Fibroblast of pulmonary artery (primary cell): ENCODE results near the gene TOP1.

Source experiments
- DNase-seq: peaks from one replicate; pipeline ENCODE4 v3.0.0-alpha.2; 2010; ENCODE audit warnings: low read depth
- H3K4me3 ChIP-seq: replicated peaks from 2 replicates; pipeline ENCODE4 v1.5.1; 2011; ENCODE audit warnings: low read depth, mild to moderate bottlenecking, control low read depth, low read length, moderate library complexity
- TF ChIP-seq, protein P1 (sequence below): IDR thresholded peaks from 2 replicates; pipeline ENCODE4 v1.5.1; 2011; ENCODE audit warnings: mild to moderate bottlenecking, control low read depth, low read length, inconsistent platforms; ENCODE audit errors: missing control alignments

TOP1 gene

DNA sequence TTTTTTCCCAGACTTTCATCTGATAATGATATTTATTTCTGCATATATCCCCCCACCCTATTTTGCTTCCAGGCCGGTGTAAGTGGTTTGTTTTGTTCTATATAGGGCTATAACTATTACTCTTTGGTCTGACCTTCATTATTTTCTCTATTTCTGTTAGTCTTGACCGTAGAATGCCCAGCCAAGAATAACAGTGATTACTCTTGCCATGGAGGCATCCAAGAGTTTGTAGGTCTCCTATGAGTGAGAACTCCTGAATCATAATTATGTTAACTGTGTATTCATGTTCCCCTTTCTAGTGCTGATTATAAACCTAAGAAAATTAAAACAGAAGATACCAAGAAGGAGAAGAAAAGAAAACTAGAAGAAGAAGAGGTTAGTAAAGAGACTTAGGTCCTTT, 52.2 kb downstream of the TOP1 start:
- TF ChIP-seq, protein P1, sequence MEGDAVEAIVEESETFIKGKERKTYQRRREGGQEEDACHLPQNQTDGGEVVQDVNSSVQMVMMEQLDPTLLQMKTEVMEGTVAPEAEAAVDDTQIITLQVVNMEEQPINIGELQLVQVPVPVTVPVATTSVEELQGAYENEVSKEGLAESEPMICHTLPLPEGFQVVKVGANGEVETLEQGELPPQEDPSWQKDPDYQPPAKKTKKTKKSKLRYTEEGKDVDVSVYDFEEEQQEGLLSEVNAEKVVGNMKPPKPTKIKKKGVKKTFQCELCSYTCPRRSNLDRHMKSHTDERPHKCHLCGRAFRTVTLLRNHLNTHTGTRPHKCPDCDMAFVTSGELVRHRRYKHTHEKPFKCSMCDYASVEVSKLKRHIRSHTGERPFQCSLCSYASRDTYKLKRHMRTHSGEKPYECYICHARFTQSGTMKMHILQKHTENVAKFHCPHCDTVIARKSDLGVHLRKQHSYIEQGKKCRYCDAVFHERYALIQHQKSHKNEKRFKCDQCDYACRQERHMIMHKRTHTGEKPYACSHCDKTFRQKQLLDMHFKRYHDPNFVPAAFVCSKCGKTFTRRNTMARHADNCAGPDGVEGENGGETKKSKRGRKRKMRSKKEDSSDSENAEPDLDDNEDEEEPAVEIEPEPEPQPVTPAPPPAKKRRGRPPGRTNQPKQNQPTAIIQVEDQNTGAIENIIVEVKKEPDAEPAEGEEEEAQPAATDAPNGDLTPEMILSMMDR, result no peak
- H3K4me3 ChIP-seq, result no peak overlapping the region
- DNase-seq, result no peak

DNA sequence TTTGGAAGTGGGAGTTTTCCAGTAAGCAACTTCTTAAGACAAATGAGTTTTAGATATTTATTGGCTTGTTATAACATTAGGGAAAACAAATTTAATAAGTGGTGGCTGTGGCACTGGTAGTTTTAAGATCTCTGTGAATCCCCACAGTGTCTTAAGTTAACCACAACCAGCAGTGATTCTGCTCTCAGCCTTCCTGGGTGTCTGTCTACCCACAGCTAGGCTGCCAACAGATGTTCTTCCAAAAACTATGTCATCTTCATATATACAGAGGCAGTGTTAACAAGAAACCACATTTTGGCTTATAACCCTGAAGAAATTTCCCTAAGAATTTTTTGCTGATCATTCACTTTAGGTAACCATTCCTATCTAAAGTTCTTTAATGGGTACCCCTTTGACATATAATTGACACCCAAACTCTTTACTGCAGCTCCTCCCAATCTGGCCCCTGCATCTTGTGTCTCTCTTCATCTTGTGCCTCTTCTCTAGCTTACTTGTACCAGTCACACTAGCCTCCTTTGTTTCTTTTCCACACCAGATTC, 52.7 kb downstream of the TOP1 start:
- TF ChIP-seq, protein P1, result no peak
- H3K4me3 ChIP-seq, result no peak overlapping the region
- no peak for DNase-seq

DNA sequence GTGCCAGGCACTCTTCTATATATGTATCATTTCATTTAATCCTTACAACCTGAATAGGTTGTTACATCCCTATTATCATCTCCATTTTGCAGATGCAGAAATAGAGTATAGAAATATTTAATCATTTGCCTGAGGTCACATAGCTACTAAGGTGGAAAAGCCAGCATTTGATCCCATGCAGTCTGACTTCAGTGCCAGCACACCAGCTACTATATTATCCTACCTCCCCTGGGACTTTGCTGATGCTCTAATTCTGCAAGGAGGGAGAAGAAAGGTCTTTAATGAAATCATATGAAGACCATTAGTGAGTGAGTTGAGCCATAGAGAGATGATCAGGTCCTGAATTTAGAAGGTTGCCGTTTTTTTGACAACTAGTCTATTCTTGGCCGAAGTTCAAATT, 53.7 kb downstream of the TOP1 start:
- no peak for DNase-seq
- H3K4me3 ChIP-seq, result no peak overlapping the region
- TF ChIP-seq, protein P1, result no peak

DNA sequence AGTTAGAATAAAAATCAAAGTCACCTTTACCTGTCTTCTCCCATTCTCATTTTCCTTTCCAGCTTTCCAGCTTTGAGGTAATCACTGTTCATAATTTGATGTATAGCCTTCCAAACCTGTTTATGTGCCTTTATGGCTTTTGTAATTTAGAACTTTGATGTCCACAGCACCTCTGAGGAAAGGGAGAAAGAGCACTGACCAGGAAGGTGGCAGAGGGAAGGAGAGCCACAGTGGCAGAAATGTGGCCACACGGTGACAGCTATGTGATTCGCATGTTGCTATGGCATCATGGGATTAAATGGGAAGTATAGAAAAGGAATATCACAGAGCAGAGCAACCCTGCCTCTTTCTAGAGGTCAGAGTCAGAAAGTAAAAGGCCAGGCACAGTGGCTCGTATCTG, 57.0 kb downstream of the TOP1 start:
- no peak for DNase-seq
- TF ChIP-seq, protein P1, result no peak
- no peak overlapping the region for H3K4me3 ChIP-seq

DNA sequence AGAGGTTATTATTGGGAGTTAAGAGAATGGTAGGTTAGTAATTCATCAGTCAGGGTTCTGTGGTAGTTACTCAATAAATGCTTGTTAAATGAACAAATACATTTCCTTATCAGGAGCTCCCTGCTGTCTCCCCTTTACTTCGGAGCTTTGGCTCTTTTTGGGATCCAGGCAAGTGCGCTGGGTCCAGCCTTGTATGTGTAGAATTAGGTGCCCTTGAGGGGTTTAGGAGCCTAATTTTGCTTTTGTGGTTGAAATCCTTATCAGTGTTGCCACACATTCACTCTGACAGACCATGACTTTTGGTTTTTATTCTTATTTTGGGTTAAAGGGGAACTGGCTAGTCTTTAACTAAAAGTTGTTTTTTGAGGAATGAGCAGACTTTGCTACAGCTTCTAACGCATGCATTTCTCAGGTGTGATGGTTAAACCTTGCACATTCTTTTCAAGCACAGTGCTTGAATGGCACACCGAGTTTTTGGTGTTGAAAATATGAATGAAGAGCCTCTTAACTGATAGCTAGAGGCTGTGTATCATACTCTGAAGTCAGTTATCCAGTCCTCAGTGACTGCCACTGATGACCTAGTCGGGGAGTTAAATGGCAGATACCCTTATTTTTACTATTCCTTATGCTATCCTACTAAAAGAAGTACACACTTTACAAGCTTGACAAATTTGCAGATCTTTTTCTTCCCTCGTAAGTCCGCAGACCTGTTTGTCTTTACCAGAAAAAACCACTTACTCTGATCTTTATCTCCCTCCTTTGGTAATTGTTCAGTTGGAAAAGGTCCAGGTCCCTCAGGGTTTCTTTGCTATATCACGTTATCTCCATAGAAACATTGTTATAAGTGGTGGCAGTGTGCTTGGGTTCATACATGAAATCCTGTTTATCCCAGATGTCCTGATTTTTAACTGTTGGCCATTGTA, 58.0 kb downstream of the TOP1 start:
- H3K4me3 ChIP-seq, result no peak overlapping the region
- TF ChIP-seq, protein P1, result no peak
- no peak for DNase-seq

DNA sequence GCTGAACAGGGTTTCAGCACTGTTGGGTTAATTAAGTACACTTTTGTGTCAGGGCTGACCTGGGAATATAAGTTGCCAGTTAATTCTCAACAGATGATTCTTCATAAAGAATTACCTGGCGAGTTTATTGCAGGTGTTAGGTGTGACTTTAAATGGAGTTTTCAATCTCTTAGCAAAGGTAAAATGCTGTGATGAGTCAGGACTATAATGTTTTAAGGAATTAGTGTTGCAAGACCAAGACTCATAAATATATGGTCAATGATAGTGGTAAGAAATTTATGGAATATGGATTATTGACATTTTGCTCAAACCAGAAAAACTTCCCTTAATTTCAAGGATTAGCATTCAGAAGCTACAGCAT, 58.7 kb downstream of the TOP1 start:
- TF ChIP-seq, protein P1, result no peak
- no peak overlapping the region for H3K4me3 ChIP-seq
- DNase-seq, result no peak
